Neural crest cell (in vitro differentiated cells): Measurements from ENCODE around the gene RAD17. TPM values are rescaled to one million over a fixed set of nuclear protein-coding genes. Genes with fewer than 3 reads are reported as not detected.
"Not testable (repeated sequence)": the region's sequence is repeated elsewhere in the genome, so short reads cannot be mapped to it uniquely, and the experiment has no call there.

Source experiments
- DNase-seq: peaks from one replicate; pipeline ENCODE4 v3.0.0; 2021; ENCODE audit warnings: low read depth, mixed read lengths, low spot score
- H3K27ac Mint-ChIP-seq: one replicate; pipeline ENCODE4 v1.8.0; 2021; ENCODE audit warnings: mild to moderate bottlenecking, mixed read lengths; ENCODE audit not compliant: unreplicated experiment
- H3K27me3 Mint-ChIP-seq: 2 replicates; pipeline ENCODE4 v1.8.0; 2021; ENCODE audit warnings: low read depth, mild to moderate bottlenecking, mixed read lengths
- H3K36me3 Mint-ChIP-seq: 2 replicates; pipeline ENCODE4 v1.8.0; 2021; ENCODE audit warnings: low read depth, mild to moderate bottlenecking, mixed read lengths
- H3K4me1 Mint-ChIP-seq: 2 replicates; pipeline ENCODE4 v1.8.0; 2021; ENCODE audit warnings: mixed read lengths
- H3K4me3 Mint-ChIP-seq: one replicate; pipeline ENCODE4 v1.8.0; 2021; ENCODE audit warnings: mild to moderate bottlenecking, mixed read lengths
- H3K9me3 Mint-ChIP-seq: 2 replicates; pipeline ENCODE4 v1.8.0; 2021; ENCODE audit warnings: mixed read lengths
- total RNA-seq: library from RNA; stranded (reverse); gene quantifications from 2 replicates; pipeline ENCODE4 v1.2.1, GENCODE V29; 2021
- TF ChIP-seq, protein P1 (sequence below): fragments of 200-600 bp; sonication (generic); conservative IDR thresholded peaks from 2 replicates; pipeline ENCODE4 v1.5.0; 2021; ENCODE audit warnings: antibody characterized with exemption, mild to moderate bottlenecking

The RAD17 gene
- total RNA-seq, 1 donor from 2014 or later, result 30.1 TPM

DNA sequence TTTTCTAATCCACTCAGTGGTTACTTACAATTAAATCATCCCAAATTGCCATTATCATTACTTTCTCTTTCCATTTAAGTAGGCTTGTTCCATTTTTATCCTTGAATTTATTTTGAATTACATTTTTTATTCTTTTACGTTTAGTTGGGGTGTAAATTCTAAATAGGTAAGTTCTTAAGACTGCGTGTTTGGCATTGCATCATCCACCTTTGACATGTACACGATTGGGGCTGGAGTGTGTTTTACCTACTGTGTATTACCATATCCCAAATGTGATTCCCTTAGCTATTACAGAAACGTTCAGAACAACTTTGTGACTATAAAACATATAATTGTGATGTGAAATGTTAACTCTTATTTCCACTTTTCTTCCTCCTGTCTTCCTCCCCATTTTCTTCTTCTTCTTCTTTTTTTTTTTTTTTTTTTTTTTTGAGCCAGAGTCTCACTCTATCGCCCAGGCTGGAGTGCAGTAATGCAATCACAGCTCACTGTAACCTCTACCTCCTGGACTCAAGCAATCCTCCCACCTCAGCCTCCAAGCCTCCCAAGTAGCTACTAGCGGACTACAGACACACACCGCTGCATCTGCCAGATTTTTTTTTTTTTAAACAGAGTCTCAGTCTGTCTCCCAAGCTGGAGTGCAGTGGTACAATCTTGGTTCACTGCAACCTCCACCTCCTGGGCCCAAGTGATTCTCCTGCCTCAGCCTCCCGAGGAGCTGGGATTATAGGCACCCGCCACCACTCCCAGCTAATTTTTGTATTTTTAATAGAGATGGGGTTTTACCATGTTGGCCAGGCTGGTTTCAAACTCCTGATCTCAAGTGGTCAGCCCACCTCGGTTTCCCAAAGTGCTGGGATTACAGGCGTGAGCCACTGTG is 62.0 kb downstream of the RAD17 start:
- Mint-ChIP-seq H3K4me3 (no peak overlapping the region), H3K9me3 (no peaks in the 10 kb centered on the region), H3K27me3 (no peaks in the 10 kb centered on the region), H3K27ac (no peak overlapping the region), H3K4me1 (no peaks in the 10 kb centered on the region), H3K36me3 (no peaks in the 10 kb centered on the region)
- TF ChIP-seq, protein P1, sequence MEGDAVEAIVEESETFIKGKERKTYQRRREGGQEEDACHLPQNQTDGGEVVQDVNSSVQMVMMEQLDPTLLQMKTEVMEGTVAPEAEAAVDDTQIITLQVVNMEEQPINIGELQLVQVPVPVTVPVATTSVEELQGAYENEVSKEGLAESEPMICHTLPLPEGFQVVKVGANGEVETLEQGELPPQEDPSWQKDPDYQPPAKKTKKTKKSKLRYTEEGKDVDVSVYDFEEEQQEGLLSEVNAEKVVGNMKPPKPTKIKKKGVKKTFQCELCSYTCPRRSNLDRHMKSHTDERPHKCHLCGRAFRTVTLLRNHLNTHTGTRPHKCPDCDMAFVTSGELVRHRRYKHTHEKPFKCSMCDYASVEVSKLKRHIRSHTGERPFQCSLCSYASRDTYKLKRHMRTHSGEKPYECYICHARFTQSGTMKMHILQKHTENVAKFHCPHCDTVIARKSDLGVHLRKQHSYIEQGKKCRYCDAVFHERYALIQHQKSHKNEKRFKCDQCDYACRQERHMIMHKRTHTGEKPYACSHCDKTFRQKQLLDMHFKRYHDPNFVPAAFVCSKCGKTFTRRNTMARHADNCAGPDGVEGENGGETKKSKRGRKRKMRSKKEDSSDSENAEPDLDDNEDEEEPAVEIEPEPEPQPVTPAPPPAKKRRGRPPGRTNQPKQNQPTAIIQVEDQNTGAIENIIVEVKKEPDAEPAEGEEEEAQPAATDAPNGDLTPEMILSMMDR, result no peak
- no peak for DNase-seq

DNA sequence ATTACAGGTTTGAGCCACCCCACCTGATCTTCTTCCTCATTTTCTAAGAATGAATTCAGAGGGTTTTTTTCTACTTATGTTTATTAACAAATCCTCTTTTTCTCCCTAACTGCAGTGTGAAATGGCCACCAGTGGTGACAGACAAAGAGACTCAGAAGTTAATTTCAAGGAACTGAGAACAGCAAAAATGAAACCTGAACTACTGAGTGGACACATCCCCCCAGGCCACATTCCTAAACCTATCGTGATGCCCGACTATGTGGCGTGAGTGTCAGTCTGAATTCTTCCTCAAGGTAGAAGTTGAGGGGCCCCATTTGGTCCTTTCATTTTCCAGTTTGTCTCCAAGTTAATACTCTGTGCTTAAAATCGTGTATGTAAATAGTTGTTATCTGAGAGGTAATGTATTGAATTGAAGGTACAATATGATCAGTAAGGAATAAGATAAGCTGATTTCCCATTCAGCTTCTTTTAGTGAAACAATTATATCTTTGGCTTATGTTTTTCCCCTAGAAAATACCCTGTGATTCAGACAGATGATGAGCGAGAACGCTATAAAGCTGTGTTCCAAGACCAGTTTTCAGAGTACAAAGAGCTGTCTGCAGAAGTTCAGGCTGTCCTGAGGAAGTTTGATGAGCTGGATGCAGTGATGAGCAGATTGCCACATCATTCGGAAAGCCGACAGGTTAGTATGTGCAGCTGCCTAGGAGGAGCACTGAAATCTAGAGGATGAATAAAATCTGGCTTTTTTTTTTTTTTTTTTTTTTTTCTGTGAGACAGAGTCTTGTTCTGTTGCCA is 63.0 kb downstream of the RAD17 start:
- H3K4me3 Mint-ChIP-seq, result no peak overlapping the region
- H3K9me3 Mint-ChIP-seq, result no peaks in the 10 kb centered on the region
- no peak overlapping the region for H3K27ac Mint-ChIP-seq
- H3K27me3 Mint-ChIP-seq, result no peaks in the 10 kb centered on the region
- no peaks in the 10 kb centered on the region for H3K4me1 Mint-ChIP-seq
- TF ChIP-seq, protein P1, result no peak
- DNase-seq, result no peak
- H3K36me3 Mint-ChIP-seq, result no peaks in the 10 kb centered on the region

DNA sequence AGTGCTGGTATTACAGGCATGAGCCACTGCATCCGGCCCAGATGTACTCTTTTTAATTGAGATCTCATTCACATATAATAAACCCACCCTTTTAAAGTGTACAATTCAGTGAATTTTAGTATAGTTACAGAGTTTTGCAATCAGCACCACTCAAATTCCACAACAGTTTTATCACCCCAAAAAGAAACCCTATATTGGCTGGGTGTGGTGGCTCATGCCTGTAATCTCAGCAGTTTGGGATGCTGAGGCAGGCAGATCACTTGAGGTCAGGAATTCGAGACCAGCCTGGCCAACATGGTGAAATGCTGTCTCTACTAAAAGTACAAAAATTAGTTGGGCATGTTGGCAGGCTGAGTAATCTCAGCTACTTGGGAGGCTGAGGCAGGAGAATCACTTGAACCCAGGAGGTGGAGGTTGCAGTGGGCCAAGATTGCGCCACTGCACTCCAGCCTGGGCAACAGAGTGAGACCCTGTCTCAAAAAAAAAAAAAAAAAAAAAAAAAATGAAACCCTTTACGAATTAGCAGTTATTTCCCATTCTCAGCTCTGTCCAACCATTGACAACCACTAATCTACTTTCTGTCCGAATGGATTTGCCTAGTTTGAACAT is 65.8 kb downstream of the RAD17 start:
- H3K9me3 Mint-ChIP-seq, H3K27ac Mint-ChIP-seq, H3K4me1 Mint-ChIP-seq, DNase-seq, H3K4me3 Mint-ChIP-seq, H3K27me3 Mint-ChIP-seq, H3K36me3 Mint-ChIP-seq: not testable (repeated sequence)

DNA sequence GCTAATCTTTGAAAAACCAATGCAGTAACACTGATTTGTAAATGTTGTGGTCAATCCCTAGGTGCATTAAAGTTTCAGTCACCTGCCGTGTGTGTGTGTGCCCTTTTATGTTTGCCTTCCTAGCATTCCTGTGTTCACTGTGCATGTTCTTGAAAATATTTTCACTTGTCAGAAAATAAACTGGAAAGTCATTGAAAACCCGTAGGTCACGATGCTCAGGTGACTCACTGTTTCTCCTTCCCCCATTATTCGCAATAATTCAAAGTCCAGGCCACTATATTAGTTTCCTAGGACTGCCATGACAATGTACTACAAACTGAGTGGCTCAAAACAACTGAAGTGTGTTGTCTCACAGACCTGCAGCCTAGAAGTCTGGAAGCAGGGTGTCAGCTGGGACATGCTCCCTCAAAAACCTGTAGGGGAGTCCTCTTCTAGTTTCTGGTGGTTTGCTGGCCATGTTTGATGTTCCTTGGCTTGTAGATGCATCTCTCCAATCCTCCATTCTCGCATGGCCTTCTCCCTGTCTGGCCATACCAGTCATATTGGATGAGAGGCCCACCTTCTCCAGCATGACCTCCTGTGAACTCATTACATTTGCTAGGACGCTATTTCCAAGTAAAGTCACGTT is 74.6 kb downstream of the RAD17 start:
- Mint-ChIP-seq H3K27me3 (no peaks in the 10 kb centered on the region), H3K36me3 (no peaks in the 10 kb centered on the region), H3K27ac (no peak overlapping the region), H3K4me1 (no peaks in the 10 kb centered on the region), H3K9me3 (peaks cover 2% of the 10 kb centered on the region), H3K4me3 (no peak overlapping the region)
- TF ChIP-seq, protein P1, result no peak
- no peak for DNase-seq

DNA sequence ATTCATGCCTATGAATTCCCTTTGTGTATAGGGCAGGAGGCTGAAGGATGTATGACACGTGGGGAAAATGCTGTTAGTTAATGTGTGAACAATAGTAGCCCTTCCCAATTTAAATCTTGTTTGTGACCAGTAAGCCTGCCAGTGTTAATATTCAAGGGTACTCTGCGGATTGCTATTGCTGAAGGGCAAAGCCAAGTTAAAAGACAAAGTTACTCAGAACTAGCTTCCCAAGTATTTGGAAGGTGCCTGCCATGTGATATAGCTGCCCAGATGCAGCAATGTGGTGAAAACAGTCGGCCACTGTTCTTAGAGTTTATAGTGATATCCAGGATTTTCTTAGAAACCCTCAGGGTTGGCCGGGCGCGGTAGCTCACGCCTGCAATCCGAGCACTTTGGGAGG is 79.9 kb downstream of the RAD17 start:
- H3K4me1 Mint-ChIP-seq, result peaks cover 5% of the 10 kb centered on the region
- TF ChIP-seq, protein P1, result no peak
- no peak overlapping the region for H3K27ac Mint-ChIP-seq

More for the DNA sequence above, 79.9 kb downstream of the RAD17 start:
- no peak overlapping the region for H3K4me3 Mint-ChIP-seq
- H3K36me3 Mint-ChIP-seq, result no peaks in the 10 kb centered on the region
- peaks cover 2% of the 10 kb centered on the region for H3K9me3 Mint-ChIP-seq
- DNase-seq, result no peak
- no peaks in the 10 kb centered on the region for H3K27me3 Mint-ChIP-seq
